GM23338 (cell line): ENCODE results near the gene MCMBP. TPM values are rescaled to one million over a fixed set of nuclear protein-coding genes. Genes with fewer than 3 reads are reported as not detected.

Experiments
- EZH2 ChIP-seq: fragments of 200-600 bp; sonication (generic); IDR thresholded peaks from one replicate; pipeline ENCODE4 v1.8.0; 2017; ENCODE audit warnings: antibody characterized with exemption, mild to moderate bottlenecking, low read depth; ENCODE audit not compliant: unreplicated experiment
- EZH2phosphoT487 ChIP-seq: fragments of 200-600 bp; sonication (generic); IDR thresholded peaks from one replicate; pipeline ENCODE4 v1.8.1; 2018; ENCODE audit warnings: antibody characterized with exemption; ENCODE audit not compliant: unreplicated experiment
- JUNB ChIP-seq: IDR thresholded peaks from one replicate; pipeline ENCODE4 v1.6.1; 2016; ENCODE audit warnings: antibody characterized with exemption; ENCODE audit not compliant: unreplicated experiment
- NANOG ChIP-seq: IDR thresholded peaks from 2 replicates; pipeline ENCODE4 v1.6.1; 2016; ENCODE audit warnings: antibody characterized with exemption, borderline replicate concordance
- POLR2AphosphoS5 ChIP-seq: IDR thresholded peaks from 2 replicates; pipeline ENCODE4 v1.6.1; 2016; ENCODE audit warnings: antibody characterized with exemption, low read depth
- STAT1 ChIP-seq: IDR thresholded peaks from one replicate; pipeline ENCODE4 v1.6.1; 2016; ENCODE audit warnings: antibody characterized with exemption; ENCODE audit not compliant: unreplicated experiment
- polyA plus RNA-seq: library from polyadenylated mRNA; unstranded; fragments of >200 nt; fragmentation: Nextera tagmentation; extraction: Ambion mirVana; gene quantifications from 2 replicates; pipeline ENCODE4 v1.2.1, GENCODE V29; 2016
- total RNA-seq: library from RNA; depleted of rRNA; stranded (reverse); fragments of >200 nt; shearing (Covaris generic); gene quantifications from 2 replicates; pipeline ENCODE4 v1.2.3, GENCODE V29; 2014
- TF ChIP-seq, protein P1 (sequence below): fragments of 250-450 bp; sonication (Bioruptor Pico); IDR thresholded peaks from 2 replicates; pipeline ENCODE4 v1.5.0; 2020; ENCODE audit warnings: mild to moderate bottlenecking, moderate library complexity
- TF ChIP-seq, protein P2 (sequence below): IDR thresholded peaks from one replicate; pipeline ENCODE4 v1.6.1; 2018; ENCODE audit warnings: antibody characterized with exemption; ENCODE audit not compliant: unreplicated experiment
- TF ChIP-seq, protein P3 (sequence below): IDR thresholded peaks from 2 replicates; pipeline ENCODE4 v1.6.1; 2016; ENCODE audit warnings: antibody characterized with exemption

MCMBP gene
- total and polyA plus RNA-seq, 2 experiments from 2014 or later: 30.9 to 76.6 TPM

DNA sequence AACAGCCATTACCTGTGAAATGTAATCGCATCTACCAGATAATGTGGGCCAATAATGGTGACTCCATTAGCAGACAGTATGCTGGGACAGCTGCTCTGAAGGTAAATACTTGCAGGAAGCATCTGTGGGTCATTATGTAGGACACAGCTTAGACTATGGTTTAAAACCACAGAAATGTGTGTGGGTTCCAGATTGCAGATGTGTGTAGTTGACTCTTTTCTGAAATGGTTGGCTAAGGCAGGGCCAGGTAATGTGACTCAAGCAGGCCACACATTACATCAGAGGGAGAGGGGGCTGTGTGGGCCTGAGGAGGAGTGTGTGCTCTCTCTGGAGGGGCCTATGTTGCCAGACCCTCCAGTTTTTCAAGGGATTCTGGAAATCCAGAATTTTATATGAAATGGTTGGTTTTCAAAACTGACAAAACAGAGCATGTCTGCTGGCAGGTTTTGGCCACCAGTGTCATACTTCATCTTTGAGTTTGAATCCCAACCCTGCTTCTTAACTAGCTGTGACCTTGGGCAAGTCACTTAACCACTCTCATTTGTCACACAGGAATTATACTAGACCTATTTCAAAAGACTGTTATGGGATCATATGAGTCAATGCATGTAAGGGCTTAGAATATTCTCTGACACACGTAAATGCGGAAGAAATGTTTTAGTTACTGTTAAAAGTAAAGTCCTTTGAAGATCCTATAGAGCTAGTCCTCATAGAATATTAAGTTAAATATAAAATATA lies 64.5 kb downstream of the MCMBP start (continued):
- TF ChIP-seq, protein P1, sequence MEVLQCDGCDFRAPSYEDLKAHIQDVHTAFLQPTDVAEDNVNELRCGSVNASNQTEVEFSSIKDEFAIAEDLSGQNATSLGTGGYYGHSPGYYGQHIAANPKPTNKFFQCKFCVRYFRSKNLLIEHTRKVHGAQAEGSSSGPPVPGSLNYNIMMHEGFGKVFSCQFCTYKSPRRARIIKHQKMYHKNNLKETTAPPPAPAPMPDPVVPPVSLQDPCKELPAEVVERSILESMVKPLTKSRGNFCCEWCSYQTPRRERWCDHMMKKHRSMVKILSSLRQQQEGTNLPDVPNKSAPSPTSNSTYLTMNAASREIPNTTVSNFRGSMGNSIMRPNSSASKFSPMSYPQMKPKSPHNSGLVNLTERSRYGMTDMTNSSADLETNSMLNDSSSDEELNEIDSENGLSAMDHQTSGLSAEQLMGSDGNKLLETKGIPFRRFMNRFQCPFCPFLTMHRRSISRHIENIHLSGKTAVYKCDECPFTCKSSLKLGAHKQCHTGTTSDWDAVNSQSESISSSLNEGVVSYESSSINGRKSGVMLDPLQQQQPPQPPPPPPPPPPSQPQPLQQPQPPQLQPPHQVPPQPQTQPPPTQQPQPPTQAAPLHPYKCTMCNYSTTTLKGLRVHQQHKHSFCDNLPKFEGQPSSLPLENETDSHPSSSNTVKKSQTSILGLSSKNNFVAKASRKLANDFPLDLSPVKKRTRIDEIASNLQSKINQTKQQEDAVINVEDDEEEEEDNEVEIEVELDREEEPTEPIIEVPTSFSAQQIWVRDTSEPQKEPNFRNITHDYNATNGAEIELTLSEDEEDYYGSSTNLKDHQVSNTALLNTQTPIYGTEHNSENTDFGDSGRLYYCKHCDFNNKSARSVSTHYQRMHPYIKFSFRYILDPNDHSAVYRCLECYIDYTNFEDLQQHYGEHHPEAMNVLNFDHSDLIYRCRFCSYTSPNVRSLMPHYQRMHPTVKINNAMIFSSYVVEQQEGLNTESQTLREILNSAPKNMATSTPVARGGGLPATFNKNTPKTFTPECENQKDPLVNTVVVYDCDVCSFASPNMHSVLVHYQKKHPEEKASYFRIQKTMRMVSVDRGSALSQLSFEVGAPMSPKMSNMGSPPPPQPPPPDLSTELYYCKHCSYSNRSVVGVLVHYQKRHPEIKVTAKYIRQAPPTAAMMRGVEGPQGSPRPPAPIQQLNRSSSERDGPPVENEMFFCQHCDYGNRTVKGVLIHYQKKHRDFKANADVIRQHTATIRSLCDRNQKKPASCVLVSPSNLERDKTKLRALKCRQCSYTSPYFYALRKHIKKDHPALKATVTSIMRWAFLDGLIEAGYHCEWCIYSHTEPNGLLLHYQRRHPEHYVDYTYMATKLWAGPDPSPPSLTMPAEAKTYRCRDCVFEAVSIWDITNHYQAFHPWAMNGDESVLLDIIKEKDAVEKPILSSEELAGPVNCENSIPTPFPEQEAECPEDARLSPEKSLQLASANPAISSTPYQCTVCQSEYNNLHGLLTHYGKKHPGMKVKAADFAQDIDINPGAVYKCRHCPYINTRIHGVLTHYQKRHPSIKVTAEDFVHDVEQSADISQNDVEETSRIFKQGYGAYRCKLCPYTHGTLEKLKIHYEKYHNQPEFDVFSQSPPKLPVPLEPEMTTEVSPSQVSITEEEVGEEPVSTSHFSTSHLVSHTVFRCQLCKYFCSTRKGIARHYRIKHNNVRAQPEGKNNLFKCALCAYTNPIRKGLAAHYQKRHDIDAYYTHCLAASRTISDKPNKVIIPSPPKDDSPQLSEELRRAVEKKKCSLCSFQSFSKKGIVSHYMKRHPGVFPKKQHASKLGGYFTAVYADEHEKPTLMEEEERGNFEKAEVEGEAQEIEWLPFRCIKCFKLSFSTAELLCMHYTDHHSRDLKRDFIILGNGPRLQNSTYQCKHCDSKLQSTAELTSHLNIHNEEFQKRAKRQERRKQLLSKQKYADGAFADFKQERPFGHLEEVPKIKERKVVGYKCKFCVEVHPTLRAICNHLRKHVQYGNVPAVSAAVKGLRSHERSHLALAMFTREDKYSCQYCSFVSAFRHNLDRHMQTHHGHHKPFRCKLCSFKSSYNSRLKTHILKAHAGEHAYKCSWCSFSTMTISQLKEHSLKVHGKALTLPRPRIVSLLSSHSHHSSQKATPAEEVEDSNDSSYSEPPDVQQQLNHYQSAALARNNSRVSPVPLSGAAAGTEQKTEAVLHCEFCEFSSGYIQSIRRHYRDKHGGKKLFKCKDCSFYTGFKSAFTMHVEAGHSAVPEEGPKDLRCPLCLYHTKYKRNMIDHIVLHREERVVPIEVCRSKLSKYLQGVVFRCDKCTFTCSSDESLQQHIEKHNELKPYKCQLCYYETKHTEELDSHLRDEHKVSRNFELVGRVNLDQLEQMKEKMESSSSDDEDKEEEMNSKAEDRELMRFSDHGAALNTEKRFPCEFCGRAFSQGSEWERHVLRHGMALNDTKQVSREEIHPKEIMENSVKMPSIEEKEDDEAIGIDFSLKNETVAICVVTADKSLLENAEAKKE (CRISPR knock-in tag): no peak
- TF ChIP-seq, protein P2, sequence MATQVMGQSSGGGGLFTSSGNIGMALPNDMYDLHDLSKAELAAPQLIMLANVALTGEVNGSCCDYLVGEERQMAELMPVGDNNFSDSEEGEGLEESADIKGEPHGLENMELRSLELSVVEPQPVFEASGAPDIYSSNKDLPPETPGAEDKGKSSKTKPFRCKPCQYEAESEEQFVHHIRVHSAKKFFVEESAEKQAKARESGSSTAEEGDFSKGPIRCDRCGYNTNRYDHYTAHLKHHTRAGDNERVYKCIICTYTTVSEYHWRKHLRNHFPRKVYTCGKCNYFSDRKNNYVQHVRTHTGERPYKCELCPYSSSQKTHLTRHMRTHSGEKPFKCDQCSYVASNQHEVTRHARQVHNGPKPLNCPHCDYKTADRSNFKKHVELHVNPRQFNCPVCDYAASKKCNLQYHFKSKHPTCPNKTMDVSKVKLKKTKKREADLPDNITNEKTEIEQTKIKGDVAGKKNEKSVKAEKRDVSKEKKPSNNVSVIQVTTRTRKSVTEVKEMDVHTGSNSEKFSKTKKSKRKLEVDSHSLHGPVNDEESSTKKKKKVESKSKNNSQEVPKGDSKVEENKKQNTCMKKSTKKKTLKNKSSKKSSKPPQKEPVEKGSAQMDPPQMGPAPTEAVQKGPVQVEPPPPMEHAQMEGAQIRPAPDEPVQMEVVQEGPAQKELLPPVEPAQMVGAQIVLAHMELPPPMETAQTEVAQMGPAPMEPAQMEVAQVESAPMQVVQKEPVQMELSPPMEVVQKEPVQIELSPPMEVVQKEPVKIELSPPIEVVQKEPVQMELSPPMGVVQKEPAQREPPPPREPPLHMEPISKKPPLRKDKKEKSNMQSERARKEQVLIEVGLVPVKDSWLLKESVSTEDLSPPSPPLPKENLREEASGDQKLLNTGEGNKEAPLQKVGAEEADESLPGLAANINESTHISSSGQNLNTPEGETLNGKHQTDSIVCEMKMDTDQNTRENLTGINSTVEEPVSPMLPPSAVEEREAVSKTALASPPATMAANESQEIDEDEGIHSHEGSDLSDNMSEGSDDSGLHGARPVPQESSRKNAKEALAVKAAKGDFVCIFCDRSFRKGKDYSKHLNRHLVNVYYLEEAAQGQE: no peak
- TF ChIP-seq JUNB: no peak
- TF ChIP-seq POLR2AphosphoS5: no peak
- no peak for TF ChIP-seq STAT1
- no peak for TF ChIP-seq EZH2phosphoT487
- TF ChIP-seq, protein P3, sequence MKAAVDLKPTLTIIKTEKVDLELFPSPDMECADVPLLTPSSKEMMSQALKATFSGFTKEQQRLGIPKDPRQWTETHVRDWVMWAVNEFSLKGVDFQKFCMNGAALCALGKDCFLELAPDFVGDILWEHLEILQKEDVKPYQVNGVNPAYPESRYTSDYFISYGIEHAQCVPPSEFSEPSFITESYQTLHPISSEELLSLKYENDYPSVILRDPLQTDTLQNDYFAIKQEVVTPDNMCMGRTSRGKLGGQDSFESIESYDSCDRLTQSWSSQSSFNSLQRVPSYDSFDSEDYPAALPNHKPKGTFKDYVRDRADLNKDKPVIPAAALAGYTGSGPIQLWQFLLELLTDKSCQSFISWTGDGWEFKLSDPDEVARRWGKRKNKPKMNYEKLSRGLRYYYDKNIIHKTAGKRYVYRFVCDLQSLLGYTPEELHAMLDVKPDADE: no peak
- no peak for TF ChIP-seq NANOG
- TF ChIP-seq EZH2: no peak
